ENCODE data around the gene ZNF93.

The ZNF93 gene

GRCh38 chr19:19943848-19944582, 43.3 kb downstream of the ZNF93 start:
- H3K56ac ChIP-seq (ENCODE audit: low read length): no peak overlapping the region
- H3K27me3 ChIP-seq (ENCODE audit: insufficient read depth, low read length, poor library complexity): no peaks in the 10 kb centered on the region
- no peaks in the 10 kb centered on the region for H3K79me2 ChIP-seq (ENCODE audit: control insufficient read depth, insufficient read depth, low read length)
- no peaks in the 10 kb centered on the region for H3K36me3 ChIP-seq (ENCODE audit: control insufficient read depth, insufficient read depth, low read length)
- H3K23ac ChIP-seq (ENCODE audit: low read length): no peak overlapping the region
- H3K4ac ChIP-seq (ENCODE audit: low read depth, low read length): no peak overlapping the region
- no peak overlapping the region for H3K9ac ChIP-seq (ENCODE audit: low read length)
- H3K18ac ChIP-seq (ENCODE audit: low read length): no peak overlapping the region
- DNase-seq: peak; percentile 47
- no peak overlapping the region for H4K8ac ChIP-seq (ENCODE audit: low read depth, low read length)
- H2BK120ac ChIP-seq (ENCODE audit: low read depth, low read length): no peak overlapping the region
- no peak overlapping the region for H3K27ac ChIP-seq (ENCODE audit: low read depth, low read length)
- no peak overlapping the region for H2BK5ac ChIP-seq (ENCODE audit: low read length)
- H3K79me1 ChIP-seq (ENCODE audit: low read length): no peaks in the 10 kb centered on the region
- no peak overlapping the region for H4K5ac ChIP-seq (ENCODE audit: low read length)
- no CpG with 5 or more reads among the region's 8 CpGs for WGBS (ENCODE audit: extremely low coverage, insufficient coverage, low lambda C conversion rate)
- H2BK15ac ChIP-seq (replicated peaks; ENCODE audit: low read depth): no peak overlapping the region
- no peaks in the 10 kb centered on the region for H3K4me1 ChIP-seq (ENCODE audit: control insufficient read depth, low read depth, low read length)
- no peak overlapping the region for H3K4me3 ChIP-seq (ENCODE audit: low read length)
- H2AK5ac ChIP-seq (ENCODE audit: low read length): no peak overlapping the region
- no peak overlapping the region for H3K4me2 ChIP-seq (ENCODE audit: low read length)

- no peak overlapping the region for H3K23ac ChIP-seq (ENCODE audit: low read length)
- H3K9ac ChIP-seq (ENCODE audit: low read length): no peak overlapping the region
- H3K4ac ChIP-seq (ENCODE audit: low read depth, low read length): no peak overlapping the region
- no peak overlapping the region for H3K18ac ChIP-seq (ENCODE audit: low read length)
- H3K4me1 ChIP-seq (ENCODE audit: control insufficient read depth, low read depth, low read length): no peaks in the 10 kb centered on the region
- no peak overlapping the region for H4K8ac ChIP-seq (ENCODE audit: low read depth, low read length)
- no peaks in the 10 kb centered on the region for H3K27me3 ChIP-seq (ENCODE audit: insufficient read depth, low read length, poor library complexity)
- H2BK120ac ChIP-seq (ENCODE audit: low read depth, low read length): no peak overlapping the region
- no peak overlapping the region for H2BK5ac ChIP-seq (ENCODE audit: low read length)
- H3K79me1 ChIP-seq (ENCODE audit: low read length): no peaks in the 10 kb centered on the region
- H3K27ac ChIP-seq (ENCODE audit: low read depth, low read length): no peak overlapping the region
- no peak overlapping the region for H3K56ac ChIP-seq (ENCODE audit: low read length)
- H4K5ac ChIP-seq (ENCODE audit: low read length): no peak overlapping the region
- H3K79me2 ChIP-seq (ENCODE audit: control insufficient read depth, insufficient read depth, low read length): no peaks in the 10 kb centered on the region
- no peak overlapping the region for H3K4me3 ChIP-seq (ENCODE audit: low read length)
- H2BK15ac ChIP-seq (replicated peaks; ENCODE audit: low read depth): no peak overlapping the region
- no peaks in the 10 kb centered on the region for H3K36me3 ChIP-seq (ENCODE audit: control insufficient read depth, insufficient read depth, low read length)
- no CpG with 5 or more reads among the region's 3 CpGs for WGBS (ENCODE audit: extremely low coverage, insufficient coverage, low lambda C conversion rate)
- DNase-seq: no peak
- H3K4me2 ChIP-seq (ENCODE audit: low read length): no peak overlapping the region
- no peak overlapping the region for H2AK5ac ChIP-seq (ENCODE audit: low read length)
Observed at GRCh38 chr19:19944583-19944880, 43.8 kb downstream of the ZNF93 start.

GRCh38 chr19:19946226-19946625, 45.5 kb downstream of the ZNF93 start:
- Histone ChIP-seq H3K56ac (ENCODE audit: low read length) (no peak overlapping the region), H3K9ac (ENCODE audit: low read length) (no peak overlapping the region), H3K4me3 (ENCODE audit: low read length) (no peak overlapping the region), H2BK120ac (ENCODE audit: low read depth, low read length) (no peak overlapping the region), H3K18ac (ENCODE audit: low read length) (no peak overlapping the region), H3K4me1 (ENCODE audit: control insufficient read depth, low read depth, low read length) (no peaks in the 10 kb centered on the region), H4K8ac (ENCODE audit: low read depth, low read length) (no peak overlapping the region), H4K5ac (ENCODE audit: low read length) (no peak overlapping the region), H3K79me2 (ENCODE audit: control insufficient read depth, insufficient read depth, low read length) (no peaks in the 10 kb centered on the region), H3K4ac (ENCODE audit: low read depth, low read length) (no peak overlapping the region), H2BK5ac (ENCODE audit: low read length) (no peak overlapping the region), H3K27ac (ENCODE audit: low read depth, low read length) (no peak overlapping the region), H2BK15ac (replicated peaks; ENCODE audit: low read depth) (no peak overlapping the region), H3K4me2 (ENCODE audit: low read length) (no peak overlapping the region), H3K23ac (ENCODE audit: low read length) (no peak overlapping the region), H2AK5ac (ENCODE audit: low read length) (no peak overlapping the region), H3K79me1 (ENCODE audit: low read length) (no peaks in the 10 kb centered on the region), H3K27me3 (ENCODE audit: insufficient read depth, low read length, poor library complexity) (no peaks in the 10 kb centered on the region), H3K36me3 (ENCODE audit: control insufficient read depth, insufficient read depth, low read length) (no peaks in the 10 kb centered on the region)
- no peak for DNase-seq
- no CpG with 5 or more reads among the region's 4 CpGs for WGBS (ENCODE audit: extremely low coverage, insufficient coverage, low lambda C conversion rate)

- Histone ChIP-seq H4K5ac (ENCODE audit: low read length) (no peak overlapping the region), H3K56ac (ENCODE audit: low read length) (no peak overlapping the region), H3K4me2 (ENCODE audit: low read length) (no peak overlapping the region), H3K4me1 (ENCODE audit: control insufficient read depth, low read depth, low read length) (no peaks in the 10 kb centered on the region), H2BK120ac (ENCODE audit: low read depth, low read length) (no peak overlapping the region), H2BK15ac (replicated peaks; ENCODE audit: low read depth) (no peak overlapping the region), H2AK5ac (ENCODE audit: low read length) (no peak overlapping the region), H3K9ac (ENCODE audit: low read length) (no peak overlapping the region), H3K27me3 (ENCODE audit: insufficient read depth, low read length, poor library complexity) (no peaks in the 10 kb centered on the region), H3K27ac (ENCODE audit: low read depth, low read length) (no peak overlapping the region), H2BK5ac (ENCODE audit: low read length) (no peak overlapping the region), H3K4ac (ENCODE audit: low read depth, low read length) (no peak overlapping the region), H3K79me2 (ENCODE audit: control insufficient read depth, insufficient read depth, low read length) (no peaks in the 10 kb centered on the region), H3K4me3 (ENCODE audit: low read length) (no peak overlapping the region), H4K8ac (ENCODE audit: low read depth, low read length) (no peak overlapping the region), H3K79me1 (ENCODE audit: low read length) (no peaks in the 10 kb centered on the region), H3K18ac (ENCODE audit: low read length) (no peak overlapping the region), H3K36me3 (ENCODE audit: control insufficient read depth, insufficient read depth, low read length) (no peaks in the 10 kb centered on the region), H3K23ac (ENCODE audit: low read length) (no peak overlapping the region)
- WGBS (ENCODE audit: extremely low coverage, insufficient coverage, low lambda C conversion rate): no CpG with 5 or more reads among the region's 5 CpGs
- no peak for DNase-seq
Observed at GRCh38 chr19:19948800-19949199, 48.1 kb downstream of the ZNF93 start.

GRCh38 chr19:19955208-19955607, 54.5 kb downstream of the ZNF93 start:
- WGBS (ENCODE audit: extremely low coverage, insufficient coverage, low lambda C conversion rate): no CpG with 5 or more reads among the region's 9 CpGs
- H3K79me1 ChIP-seq (ENCODE audit: low read length): no peaks in the 10 kb centered on the region

GRCh38 chr19:19956434-19957075, 55.8 kb downstream of the ZNF93 start:
- DNase-seq: peak; percentile 94
- Histone ChIP-seq H2AK5ac (ENCODE audit: low read length) (no peak overlapping the region), H3K27me3 (ENCODE audit: insufficient read depth, low read length, poor library complexity) (no peaks in the 10 kb centered on the region), H3K27ac (ENCODE audit: low read depth, low read length) (no peak overlapping the region), H3K79me1 (ENCODE audit: low read length) (no peaks in the 10 kb centered on the region), H2BK120ac (ENCODE audit: low read depth, low read length) (no peak overlapping the region), H3K23ac (ENCODE audit: low read length) (no peak overlapping the region), H4K8ac (ENCODE audit: low read depth, low read length) (no peak overlapping the region), H3K4me2 (ENCODE audit: low read length) (no peak overlapping the region), H3K56ac (ENCODE audit: low read length) (peak overlapping the region; percentile 56), H3K4me1 (ENCODE audit: control insufficient read depth, low read depth, low read length) (no peaks in the 10 kb centered on the region), H2BK5ac (ENCODE audit: low read length) (no peak overlapping the region), H3K18ac (ENCODE audit: low read length) (no peak overlapping the region), H3K79me2 (ENCODE audit: control insufficient read depth, insufficient read depth, low read length) (no peaks in the 10 kb centered on the region), H3K36me3 (ENCODE audit: control insufficient read depth, insufficient read depth, low read length) (no peaks in the 10 kb centered on the region), H3K4ac (ENCODE audit: low read depth, low read length) (no peak overlapping the region), H4K5ac (ENCODE audit: low read length) (no peak overlapping the region), H2BK15ac (replicated peaks; ENCODE audit: low read depth) (no peak overlapping the region), H3K9ac (ENCODE audit: low read length) (peak overlapping the region; percentile 16), H3K4me3 (ENCODE audit: low read length) (no peak overlapping the region)
- WGBS (ENCODE audit: extremely low coverage, insufficient coverage, low lambda C conversion rate): no CpG with 5 or more reads among the region's 15 CpGs

More at GRCh38 chr19:19955208-19955607, 54.5 kb downstream of the ZNF93 start:
- no peak overlapping the region for H2BK5ac ChIP-seq (ENCODE audit: low read length)
- no peaks in the 10 kb centered on the region for H3K36me3 ChIP-seq (ENCODE audit: control insufficient read depth, insufficient read depth, low read length)
- H3K18ac ChIP-seq (ENCODE audit: low read length): no peak overlapping the region
- no peaks in the 10 kb centered on the region for H3K79me2 ChIP-seq (ENCODE audit: control insufficient read depth, insufficient read depth, low read length)
- H3K4me3 ChIP-seq (ENCODE audit: low read length): no peak overlapping the region
- no peak overlapping the region for H2AK5ac ChIP-seq (ENCODE audit: low read length)
- H3K56ac ChIP-seq (ENCODE audit: low read length): no peak overlapping the region
- no peak for DNase-seq
- no peak overlapping the region for H4K8ac ChIP-seq (ENCODE audit: low read depth, low read length)
- H3K4me1 ChIP-seq (ENCODE audit: control insufficient read depth, low read depth, low read length): no peaks in the 10 kb centered on the region
- H2BK15ac ChIP-seq (replicated peaks; ENCODE audit: low read depth): no peak overlapping the region
- H3K23ac ChIP-seq (ENCODE audit: low read length): no peak overlapping the region
- H3K27me3 ChIP-seq (ENCODE audit: insufficient read depth, low read length, poor library complexity): no peaks in the 10 kb centered on the region
- no peak overlapping the region for H3K27ac ChIP-seq (ENCODE audit: low read depth, low read length)
- H2BK120ac ChIP-seq (ENCODE audit: low read depth, low read length): no peak overlapping the region
- no peak overlapping the region for H3K9ac ChIP-seq (ENCODE audit: low read length)
- no peak overlapping the region for H3K4ac ChIP-seq (ENCODE audit: low read depth, low read length)
- no peak overlapping the region for H3K4me2 ChIP-seq (ENCODE audit: low read length)
- no peak overlapping the region for H4K5ac ChIP-seq (ENCODE audit: low read length)

Data from mesendoderm (in vitro differentiated cells).